ENCODE data around the gene HSPA4L.

Gene HSPA4L

GRCh38 chr4:127783955-127784770 is 2.0 kb downstream of the HSPA4L start:
- no peak for DNase-seq

- no peak for DNase-seq
Measured at GRCh38 chr4:127788517-127788916, 6.4 kb downstream of the HSPA4L start.

- no peak for DNase-seq
Measured at GRCh38 chr4:127791391-127791790, 9.3 kb downstream of the HSPA4L start.

GRCh38 chr4:127793528-127793927 is 11.4 kb downstream of the HSPA4L start:
- no peak for DNase-seq

GRCh38 chr4:127799711-127800110 is 17.6 kb downstream of the HSPA4L start:
- DNase-seq = no peak

- DNase-seq = no peak
Measured at GRCh38 chr4:127809173-127809800, 27.2 kb downstream of the HSPA4L start.

GRCh38 chr4:127810551-127810950 is 28.4 kb downstream of the HSPA4L start:
- DNase-seq = no peak

GRCh38 chr4:127822430-127822829 is 40.3 kb downstream of the HSPA4L start:
- no peak for DNase-seq

- DNase-seq = no peak
Measured at GRCh38 chr4:127828121-127828520, 46.0 kb downstream of the HSPA4L start.

- DNase-seq = no peak
Measured at GRCh38 chr4:127829014-127829413, 46.9 kb downstream of the HSPA4L start.

- no peak for DNase-seq
Measured at GRCh38 chr4:127832585-127832984, 50.5 kb downstream of the HSPA4L start.

GRCh38 chr4:127843704-127844600 is 61.8 kb downstream of the HSPA4L start:
- DNase-seq = no peak

- DNase-seq = no peak
Measured at GRCh38 chr4:127844601-127845116, 62.5 kb downstream of the HSPA4L start.

- DNase-seq = no peak
Measured at GRCh38 chr4:127846061-127846460, 63.9 kb downstream of the HSPA4L start.

GRCh38 chr4:127846765-127847164 is 64.6 kb downstream of the HSPA4L start:
- no peak for DNase-seq

GRCh38 chr4:127849505-127850234 is 67.5 kb downstream of the HSPA4L start:
- DNase-seq = no peak

- no peak for DNase-seq
Measured at GRCh38 chr4:127852661-127853060, 70.5 kb downstream of the HSPA4L start.

GRCh38 chr4:127856196-127856812 is 74.2 kb downstream of the HSPA4L start:
- DNase-seq = no peak

GRCh38 chr4:127856813-127857447 is 74.8 kb downstream of the HSPA4L start:
- no peak for DNase-seq

- no peak for DNase-seq
Measured at GRCh38 chr4:127857641-127858040, 75.5 kb downstream of the HSPA4L start.

GRCh38 chr4:127868196-127868595 is 86.1 kb downstream of the HSPA4L start:
- DNase-seq = no peak

GRCh38 chr4:127870281-127870680 is 88.2 kb downstream of the HSPA4L start:
- DNase-seq = no peak

All from DMS153 (cell line).